Activated CD4-positive, alpha-beta T cell treated with anti-CD3 and anti-CD28 coated beads for 4 hours (primary cell): Measurements from ENCODE around the gene CEP19.

Source experiments
- DNase-seq, 2 donors: peaks; one replicate each; pipeline ENCODE4 v3.0.0-alpha.2; 2020

The CEP19 gene

GRCh38 chr3:196662711-196663571 is 49.1 kb downstream of the CEP19 start:
- no peak for DNase-seq

GRCh38 chr3:196662033-196662432 is 50.0 kb downstream of the CEP19 start:
- DNase-seq: no peak

- no peak for DNase-seq
Measured at GRCh38 chr3:196661400-196661799, 50.6 kb downstream of the CEP19 start.

- no peak for DNase-seq
Measured at GRCh38 chr3:196660381-196661166, 51.5 kb downstream of the CEP19 start.

GRCh38 chr3:196659901-196660351 is 52.1 kb downstream of the CEP19 start:
- DNase-seq: no peak
